GM06990 (cell line): ENCODE data around the gene NR3C2.

Experiments used
- DNase-seq: peaks from one replicate; pipeline ENCODE4 v3.0.0-alpha.2; 2011; ENCODE audit not compliant: insufficient read length; ENCODE audit errors: extremely low read depth
- H3K27me3 ChIP-seq: replicated peaks from 2 replicates; pipeline ENCODE4 v1.6.0; 2011; ENCODE audit warnings: low read length; ENCODE audit not compliant: control insufficient read depth, insufficient read depth
- H3K36me3 ChIP-seq: 2 replicates; pipeline ENCODE4 v1.5.1; 2011; ENCODE audit warnings: low read length; ENCODE audit not compliant: control insufficient read depth, insufficient read depth
- H3K4me3 ChIP-seq: replicated peaks from 2 replicates; pipeline ENCODE4 v1.5.1; 2011; ENCODE audit warnings: low read depth, mild to moderate bottlenecking, control low read depth, low read length
- TF ChIP-seq, protein P1 (sequence below): IDR thresholded peaks from 2 replicates; pipeline ENCODE4 v1.5.1; 2011; ENCODE audit warnings: low read length, control low read depth, mild to moderate bottlenecking, inconsistent platforms; ENCODE audit not compliant: insufficient read depth, poor library complexity, severe bottlenecking

Gene NR3C2

GRCh38 chr4:148216866-148217814, 225.1 kb downstream of the NR3C2 start:
- TF ChIP-seq, protein P1, sequence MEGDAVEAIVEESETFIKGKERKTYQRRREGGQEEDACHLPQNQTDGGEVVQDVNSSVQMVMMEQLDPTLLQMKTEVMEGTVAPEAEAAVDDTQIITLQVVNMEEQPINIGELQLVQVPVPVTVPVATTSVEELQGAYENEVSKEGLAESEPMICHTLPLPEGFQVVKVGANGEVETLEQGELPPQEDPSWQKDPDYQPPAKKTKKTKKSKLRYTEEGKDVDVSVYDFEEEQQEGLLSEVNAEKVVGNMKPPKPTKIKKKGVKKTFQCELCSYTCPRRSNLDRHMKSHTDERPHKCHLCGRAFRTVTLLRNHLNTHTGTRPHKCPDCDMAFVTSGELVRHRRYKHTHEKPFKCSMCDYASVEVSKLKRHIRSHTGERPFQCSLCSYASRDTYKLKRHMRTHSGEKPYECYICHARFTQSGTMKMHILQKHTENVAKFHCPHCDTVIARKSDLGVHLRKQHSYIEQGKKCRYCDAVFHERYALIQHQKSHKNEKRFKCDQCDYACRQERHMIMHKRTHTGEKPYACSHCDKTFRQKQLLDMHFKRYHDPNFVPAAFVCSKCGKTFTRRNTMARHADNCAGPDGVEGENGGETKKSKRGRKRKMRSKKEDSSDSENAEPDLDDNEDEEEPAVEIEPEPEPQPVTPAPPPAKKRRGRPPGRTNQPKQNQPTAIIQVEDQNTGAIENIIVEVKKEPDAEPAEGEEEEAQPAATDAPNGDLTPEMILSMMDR: no peak
- DNase-seq: peak; percentile 26
- Histone ChIP-seq H3K36me3 (no peaks in the 10 kb centered on the region), H3K4me3 (peak overlapping the region; percentile 22; the same call in 1 of the 2 replicates), H3K27me3 (no peaks in the 10 kb centered on the region)

GRCh38 chr4:148216321-148216720, 225.9 kb downstream of the NR3C2 start:
- no peak overlapping the region for H3K4me3 ChIP-seq
- no peaks in the 10 kb centered on the region for H3K36me3 ChIP-seq
- TF ChIP-seq, protein P1: no peak
- no peaks in the 10 kb centered on the region for H3K27me3 ChIP-seq
- no peak for DNase-seq

GRCh38 chr4:148215202-148215601, 227.0 kb downstream of the NR3C2 start:
- TF ChIP-seq, protein P1: no peak
- Histone ChIP-seq H3K27me3 (no peaks in the 10 kb centered on the region), H3K36me3 (no peaks in the 10 kb centered on the region), H3K4me3 (no peak overlapping the region)
- no peak for DNase-seq

GRCh38 chr4:148214529-148215166, 227.6 kb downstream of the NR3C2 start:
- no peak overlapping the region for H3K4me3 ChIP-seq
- H3K27me3 ChIP-seq: no peaks in the 10 kb centered on the region
- no peak for DNase-seq
- no peaks in the 10 kb centered on the region for H3K36me3 ChIP-seq
- TF ChIP-seq, protein P1: no peak

GRCh38 chr4:148211533-148211932, 230.7 kb downstream of the NR3C2 start:
- DNase-seq: no peak
- Histone ChIP-seq H3K27me3 (no peaks in the 10 kb centered on the region; the same call in 1 of the 2 replicates), H3K36me3 (no peaks in the 10 kb centered on the region), H3K4me3 (no peak overlapping the region)
- TF ChIP-seq, protein P1: no peak
